SJCRH30 (cell line): ENCODE results near the gene AP1M2. TPM values are rescaled to one million over a fixed set of nuclear protein-coding genes. Genes with fewer than 3 reads are reported as not detected.

Experiments
- DNase-seq, 2 experiments: peaks; one replicate each; pipeline ENCODE4 v3.0.0-alpha.2; 2015 to 2020
- H3K27ac ChIP-seq: fragments of 250-450 bp; sonication (Bioruptor Pico); 2 replicates; pipeline ENCODE4 v1.5.1; 2020; ENCODE audit warnings: mild to moderate bottlenecking, moderate library complexity
- H3K27me3 ChIP-seq: fragments of 250-450 bp; sonication (Bioruptor Pico); 2 replicates; pipeline ENCODE4 v1.5.1; 2020; ENCODE audit warnings: mild to moderate bottlenecking, moderate library complexity
- H3K36me3 ChIP-seq: fragments of 250-450 bp; sonication (Bioruptor Pico); 2 replicates; pipeline ENCODE4 v1.5.1; 2020; ENCODE audit warnings: mild to moderate bottlenecking, moderate library complexity
- H3K4me1 ChIP-seq: fragments of 250-450 bp; sonication (Bioruptor Pico); 2 replicates; pipeline ENCODE4 v1.5.1; 2020; ENCODE audit warnings: mild to moderate bottlenecking, moderate library complexity
- H3K4me3 ChIP-seq: fragments of 250-450 bp; sonication (Bioruptor Pico); 2 replicates; pipeline ENCODE4 v1.5.1; 2020; ENCODE audit warnings: mild to moderate bottlenecking, moderate library complexity
- H3K9me3 ChIP-seq: fragments of 250-450 bp; sonication (Bioruptor Pico); replicated peaks from 2 replicates; pipeline ENCODE4 v1.5.1; 2020; ENCODE audit warnings: mild to moderate bottlenecking, moderate library complexity
- total RNA-seq: library from RNA; depleted of rRNA; stranded (reverse); fragments of >200 nt; shearing (Covaris generic); gene quantifications from 2 replicates; pipeline ENCODE4 v1.2.3, GENCODE V29; 2014

AP1M2 gene
- total RNA-seq, 1 experiment from 2014 or later: 0.40 TPM

DNA sequence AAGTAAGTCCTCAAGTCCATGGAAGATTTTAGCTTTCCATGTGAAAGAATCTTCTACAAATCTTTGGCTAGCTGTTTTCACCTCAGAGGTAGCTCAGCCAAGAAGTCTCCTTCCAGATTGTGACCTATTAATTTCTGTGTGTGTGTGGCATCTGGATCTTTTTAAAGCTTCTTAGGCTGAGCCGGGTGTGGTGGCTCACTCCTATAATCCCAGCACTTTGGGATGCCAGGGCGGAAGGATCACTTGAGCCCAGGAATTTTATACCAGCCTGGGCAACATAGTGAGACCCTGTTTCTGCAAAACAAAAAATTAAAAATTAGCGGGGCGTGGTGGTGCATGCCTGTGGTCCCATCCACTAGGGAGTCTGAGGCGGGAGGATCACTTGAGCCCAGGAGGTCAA, 24.8 kb upstream of the AP1M2 start:
- no peak for DNase-seq
- Histone ChIP-seq H3K27me3 (no peaks in the 10 kb centered on the region), H3K9me3 (no peaks in the 10 kb centered on the region), H3K4me1 (no peaks in the 10 kb centered on the region; the same call in 1 of the 2 replicates), H3K27ac (no peak overlapping the region), H3K36me3 (no peaks in the 10 kb centered on the region), H3K4me3 (no peak overlapping the region)

GRCh38 chr19:10604460-10604980, 17.4 kb upstream of the AP1M2 start:
- DNase-seq: no peak
- Histone ChIP-seq H3K4me3 (no peak overlapping the region), H3K27ac (no peak overlapping the region), H3K9me3 (no peaks in the 10 kb centered on the region), H3K4me1 (peaks cover 9% of the 10 kb centered on the region), H3K36me3 (no peaks in the 10 kb centered on the region), H3K27me3 (no peaks in the 10 kb centered on the region)

GRCh38 chr19:10603873-10604459, 16.9 kb upstream of the AP1M2 start:
- DNase-seq: no peak
- Histone ChIP-seq H3K4me3 (no peak overlapping the region), H3K9me3 (no peaks in the 10 kb centered on the region), H3K36me3 (no peaks in the 10 kb centered on the region), H3K4me1 (peaks cover 9% of the 10 kb centered on the region), H3K27ac (no peak overlapping the region), H3K27me3 (no peaks in the 10 kb centered on the region)

DNA sequence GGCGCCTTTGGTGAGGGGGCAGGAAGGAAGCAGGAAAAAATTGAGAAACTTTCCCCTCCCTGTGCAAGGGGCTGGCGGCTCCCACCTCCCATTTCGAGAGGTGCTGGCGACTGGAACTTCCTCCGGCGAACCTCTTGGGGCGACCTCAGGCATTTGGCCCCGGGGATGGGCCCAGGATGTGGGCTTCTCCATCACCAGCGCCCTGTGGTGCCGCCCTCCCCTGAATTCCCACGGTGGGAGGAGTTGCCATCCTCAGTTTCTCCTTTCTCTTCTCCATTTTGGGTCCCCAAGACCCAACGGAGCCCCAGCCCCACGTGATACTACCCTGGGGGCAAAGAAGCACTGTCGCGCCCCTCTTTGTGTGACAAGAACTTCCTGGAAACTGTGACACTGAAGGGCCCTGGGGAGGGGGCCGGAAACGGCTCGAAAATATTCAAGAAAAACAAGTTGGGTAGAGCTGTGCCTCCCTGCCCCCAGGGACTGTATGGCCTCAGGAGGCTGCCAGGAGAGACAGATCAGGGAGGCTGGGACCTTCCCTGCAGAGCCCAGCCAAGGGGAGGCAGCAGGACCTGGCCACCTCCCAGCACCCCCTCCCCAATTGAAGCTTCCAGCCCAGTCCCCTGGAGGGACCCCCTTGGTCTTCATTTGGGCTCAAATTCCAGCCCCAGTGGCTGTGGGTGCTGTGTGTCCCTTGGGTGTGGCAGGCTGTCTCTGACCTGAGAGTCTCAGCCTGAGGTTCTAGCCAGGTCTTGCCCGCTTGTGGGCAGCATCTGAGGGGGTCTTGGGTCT, 16.2 kb upstream of the AP1M2 start:
- Histone ChIP-seq H3K36me3 (no peaks in the 10 kb centered on the region), H3K4me3 (peak overlapping the region; percentile 99), H3K9me3 (no peaks in the 10 kb centered on the region), H3K27me3 (no peaks in the 10 kb centered on the region), H3K4me1 (peaks cover 9% of the 10 kb centered on the region), H3K27ac (peak overlapping the region; percentile 64)
- DNase-seq: peak; percentile 31 to 32

DNA sequence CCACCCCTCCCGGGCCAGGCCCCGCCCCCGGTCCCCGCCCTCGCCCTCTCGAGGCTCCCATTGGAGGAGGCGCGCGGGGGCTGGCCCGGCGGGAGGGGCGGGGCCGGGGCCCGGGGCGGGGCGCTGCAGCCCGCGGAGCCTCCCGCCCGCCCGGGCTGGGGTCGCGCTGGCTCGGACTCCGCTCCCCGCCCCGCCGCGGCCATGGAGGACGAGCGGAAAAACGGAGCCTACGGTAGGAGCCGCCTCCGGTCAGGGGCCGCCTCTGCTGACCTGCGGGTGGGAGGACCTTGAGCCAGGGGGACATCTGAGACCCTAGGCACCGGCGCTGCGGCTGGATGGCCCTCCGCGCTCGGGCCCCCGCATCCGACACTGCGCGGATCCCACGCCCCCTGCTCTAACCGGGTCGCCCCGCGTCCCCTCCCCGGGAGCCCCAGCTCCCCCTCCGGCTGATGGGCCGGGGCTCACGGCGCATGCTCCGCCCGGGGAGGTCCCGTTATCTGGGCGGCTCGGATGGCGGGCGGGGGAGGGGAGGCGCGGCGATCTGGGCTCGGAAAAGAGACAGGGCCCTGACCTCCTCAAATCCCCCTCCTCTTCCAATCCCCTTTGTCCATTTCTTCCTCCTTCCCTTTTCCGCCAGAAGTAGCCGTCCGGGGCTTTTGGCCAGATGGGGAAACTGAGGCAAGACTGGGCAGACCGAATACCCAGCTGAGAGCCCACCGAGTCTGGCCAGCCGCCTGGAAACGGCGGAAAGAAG, 15.4 kb upstream of the AP1M2 start:
- H3K9me3 ChIP-seq: no peaks in the 10 kb centered on the region

DNA sequence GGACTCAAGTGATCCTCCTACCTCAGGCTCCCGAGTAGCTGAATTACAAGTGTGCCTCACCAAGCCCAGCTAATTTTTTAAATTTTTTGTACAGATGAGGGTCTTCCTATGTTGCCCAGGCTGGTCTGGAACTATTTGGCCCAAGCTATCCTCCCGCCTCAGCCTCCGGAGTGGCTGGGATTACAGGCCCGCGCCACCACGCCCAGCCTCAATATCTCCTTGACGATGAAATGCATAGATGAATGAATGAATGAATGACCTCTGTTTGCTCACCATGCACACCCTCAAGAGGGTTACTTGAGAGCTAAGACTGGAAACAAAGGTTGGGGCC, 14.9 kb upstream of the AP1M2 start:
- peaks cover 9% of the 10 kb centered on the region for H3K4me1 ChIP-seq
- H3K4me3 ChIP-seq: peak overlapping the region; percentile 99
- DNase-seq: no peak
- H3K27me3 ChIP-seq: no peaks in the 10 kb centered on the region
- H3K27ac ChIP-seq: no peak overlapping the region
- H3K36me3 ChIP-seq: no peaks in the 10 kb centered on the region
- H3K9me3 ChIP-seq: no peaks in the 10 kb centered on the region

More for the DNA sequence above, 15.4 kb upstream of the AP1M2 start:
- Histone ChIP-seq H3K4me3 (peak overlapping the region; percentile 99), H3K4me1 (peaks cover 9% of the 10 kb centered on the region), H3K36me3 (no peaks in the 10 kb centered on the region), H3K27me3 (no peaks in the 10 kb centered on the region), H3K27ac (peak overlapping the region; percentile 64)
- DNase-seq: peak; percentile 75 to 84

DNA sequence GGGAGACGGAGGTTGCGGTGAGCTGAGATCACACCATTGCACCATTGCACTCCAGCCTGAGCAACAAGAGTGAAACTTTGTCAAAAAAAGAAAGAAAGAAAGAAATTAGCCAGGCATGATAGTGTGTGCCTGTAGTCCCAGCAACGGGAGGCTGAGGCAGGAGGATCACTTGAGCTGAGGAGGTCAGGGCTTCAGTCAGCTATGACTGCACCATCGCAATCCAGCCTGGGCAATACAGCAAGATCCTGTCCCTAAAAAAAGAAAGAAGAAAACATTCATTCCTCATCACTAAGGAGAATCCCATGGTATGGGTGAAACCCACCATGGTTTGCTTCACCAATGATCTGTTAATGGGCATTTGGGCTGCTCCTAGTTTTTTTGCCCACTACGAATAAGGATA, 13.0 kb upstream of the AP1M2 start:
- no peak overlapping the region for H3K27ac ChIP-seq
- H3K27me3 ChIP-seq: no peaks in the 10 kb centered on the region
- H3K36me3 ChIP-seq: no peaks in the 10 kb centered on the region
- peaks cover 9% of the 10 kb centered on the region for H3K4me1 ChIP-seq
- H3K4me3 ChIP-seq: no peak overlapping the region
- no peaks in the 10 kb centered on the region for H3K9me3 ChIP-seq
- no peak for DNase-seq

- no peaks in the 10 kb centered on the region for H3K9me3 ChIP-seq
- H3K4me3 ChIP-seq: no peak overlapping the region
- H3K27me3 ChIP-seq: no peaks in the 10 kb centered on the region; the same call in 1 of the 2 replicates
- peak; percentile 37 to 56 for DNase-seq
- H3K36me3 ChIP-seq: no peaks in the 10 kb centered on the region
- peaks cover 6% of the 10 kb centered on the region; the same call in 1 of the 2 replicates for H3K4me1 ChIP-seq
- H3K27ac ChIP-seq: no peak overlapping the region
Measured at GRCh38 chr19:10593820-10594637, 6.9 kb upstream of the AP1M2 start.

GRCh38 chr19:10593148-10593547, 6.0 kb upstream of the AP1M2 start:
- Histone ChIP-seq H3K4me3 (no peak overlapping the region), H3K27ac (no peak overlapping the region), H3K36me3 (no peaks in the 10 kb centered on the region), H3K27me3 (no peaks in the 10 kb centered on the region; the same call in 1 of the 2 replicates), H3K4me1 (peaks cover 6% of the 10 kb centered on the region; the same call in 1 of the 2 replicates), H3K9me3 (no peaks in the 10 kb centered on the region)
- DNase-seq: no peak

GRCh38 chr19:10587839-10588150, 683 bp upstream of the AP1M2 start:
- no peak for DNase-seq
- no peaks in the 10 kb centered on the region for H3K9me3 ChIP-seq
- peaks cover 2% of the 10 kb centered on the region; the same call in 1 of the 2 replicates for H3K4me1 ChIP-seq
- no peaks in the 10 kb centered on the region for H3K27me3 ChIP-seq
- H3K27ac ChIP-seq: no peak overlapping the region
- H3K36me3 ChIP-seq: no peaks in the 10 kb centered on the region
- H3K4me3 ChIP-seq: no peak overlapping the region

GRCh38 chr19:10586396-10586795, 716 bp downstream of the AP1M2 start:
- H3K4me3 ChIP-seq: no peak overlapping the region
- H3K9me3 ChIP-seq: no peaks in the 10 kb centered on the region
- no peak for DNase-seq
- no peaks in the 10 kb centered on the region for H3K27me3 ChIP-seq
- H3K4me1 ChIP-seq: peaks cover 2% of the 10 kb centered on the region; the same call in 1 of the 2 replicates
- H3K27ac ChIP-seq: no peak overlapping the region
- no peaks in the 10 kb centered on the region for H3K36me3 ChIP-seq

DNA sequence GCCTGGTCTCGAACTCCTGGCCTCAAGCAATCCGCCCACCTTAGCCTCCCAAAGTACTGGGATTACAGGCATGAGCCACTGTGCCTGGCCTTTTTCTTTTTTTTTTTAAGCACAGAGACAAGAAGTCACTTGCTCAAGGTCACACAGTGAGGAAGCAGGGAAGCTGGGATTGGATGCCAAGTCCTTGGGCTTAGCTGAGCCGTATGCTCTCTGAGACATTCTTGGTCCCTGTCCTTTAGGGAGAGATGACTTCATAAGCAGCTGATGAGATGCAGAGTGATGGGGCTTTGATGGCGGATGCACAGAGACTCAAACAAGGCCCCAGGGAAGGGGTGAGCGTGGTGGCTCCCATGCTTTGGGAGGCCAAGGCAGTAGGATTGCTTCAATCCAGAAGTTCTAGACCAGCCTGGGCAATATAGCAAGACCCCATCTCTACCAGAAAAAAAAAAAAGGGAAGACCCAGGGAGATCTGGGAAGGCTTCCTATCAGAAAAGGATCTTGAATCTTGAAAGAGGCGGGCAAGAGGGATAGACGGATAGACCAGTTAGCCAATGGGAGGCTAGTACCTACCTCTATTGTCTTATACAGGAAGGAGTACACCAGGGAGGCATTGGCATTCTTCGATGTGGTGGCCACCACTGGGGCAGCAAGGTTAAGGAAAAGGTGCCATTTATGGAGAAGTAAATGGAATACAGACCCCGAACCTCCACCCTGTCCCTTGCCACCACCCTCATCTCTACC, 3.9 kb downstream of the AP1M2 start:
- Histone ChIP-seq H3K27me3 (no peaks in the 10 kb centered on the region), H3K27ac (no peak overlapping the region), H3K4me3 (no peak overlapping the region), H3K36me3 (no peaks in the 10 kb centered on the region), H3K9me3 (no peaks in the 10 kb centered on the region), H3K4me1 (peaks cover 2% of the 10 kb centered on the region; the same call in 1 of the 2 replicates)
- DNase-seq: no peak

DNA sequence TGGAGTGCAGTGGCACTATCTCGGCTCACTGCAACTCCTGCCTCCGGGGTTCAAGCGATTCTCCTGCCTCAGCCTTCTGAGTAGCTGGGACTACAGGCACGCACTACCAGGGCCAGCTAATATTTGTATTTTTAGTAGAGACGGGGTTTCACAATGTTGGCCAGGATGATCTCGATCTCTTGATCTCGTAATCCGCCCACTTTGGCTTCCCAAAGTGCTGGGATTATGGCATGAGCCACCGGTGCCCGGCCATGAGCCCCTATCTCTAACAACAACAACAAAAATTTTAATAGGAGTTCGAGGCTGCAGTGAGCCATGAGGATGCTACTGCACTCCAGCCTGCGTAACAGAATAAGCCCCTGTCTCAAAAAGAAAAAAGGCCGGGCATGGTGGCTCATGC, 5.0 kb downstream of the AP1M2 start:
- Histone ChIP-seq H3K4me3 (no peak overlapping the region), H3K36me3 (no peaks in the 10 kb centered on the region), H3K9me3 (no peaks in the 10 kb centered on the region), H3K27ac (no peak overlapping the region), H3K27me3 (no peaks in the 10 kb centered on the region), H3K4me1 (peaks cover 2% of the 10 kb centered on the region; the same call in 1 of the 2 replicates)
- no peak for DNase-seq
